HepG2 (cell line): ENCODE results near the gene CD300LG.

Experiments used
- HIVEP1 ChIP-seq: sonication (generic); formaldehyde crosslinking; IDR thresholded peaks from 2 replicates; pipeline ENCODE4 v1.4.0; 2020; ENCODE audit warnings: mild to moderate bottlenecking, missing genetic modification reagents
- IRF2 ChIP-seq: IDR thresholded peaks from 2 replicates; pipeline ENCODE4 v1.6.1; 2018; ENCODE audit warnings: missing genetic modification reagents, missing compliant biosample characterization
- NFYB ChIP-seq: sonication (generic); formaldehyde crosslinking; IDR thresholded peaks from 2 replicates; pipeline ENCODE4 v1.4.0; 2020; ENCODE audit warnings: missing genetic modification reagents
- POLR2A ChIP-seq, 2 experiments: IDR thresholded peaks; 2 replicates each; pipeline ENCODE4 v1.6.1; 2011; ENCODE audit warnings: low read depth in 2 of 2, low read length in 2 of 2, mild to moderate bottlenecking in 1 of 2, moderate library complexity in 1 of 2; ENCODE audit not compliant: insufficient read depth in 1 of 2
- RAD21 ChIP-seq: fragments of 450-650 bp; formaldehyde crosslinking; IDR thresholded peaks from 2 replicates; pipeline ENCODE4 v1.5.0; 2020; ENCODE audit warnings: mild to moderate bottlenecking
- ZFX ChIP-seq: sonication (generic); formaldehyde crosslinking; IDR thresholded peaks from 2 replicates; pipeline ENCODE4 v1.4.0; 2020; ENCODE audit warnings: mild to moderate bottlenecking, low read depth, missing genetic modification reagents, moderate library complexity
- ZNF24 ChIP-seq: fragments of 450-650 bp; IDR thresholded peaks from 2 replicates; pipeline ENCODE4 v1.6.1; 2017; ENCODE audit warnings: antibody characterized with exemption, mild to moderate bottlenecking
- TF ChIP-seq, protein P1 (sequence below): fragments of 450-650 bp; IDR thresholded peaks from 2 replicates; pipeline ENCODE4 v1.6.1; 2016
- TF ChIP-seq, protein P2 (sequence below): IDR thresholded peaks from 2 replicates; pipeline ENCODE4 v1.6.1; 2016
- TF ChIP-seq, protein P3 (sequence below): IDR thresholded peaks from 2 replicates; pipeline ENCODE4 v1.6.1; 2016; ENCODE audit warnings: control low read depth

DNA sequence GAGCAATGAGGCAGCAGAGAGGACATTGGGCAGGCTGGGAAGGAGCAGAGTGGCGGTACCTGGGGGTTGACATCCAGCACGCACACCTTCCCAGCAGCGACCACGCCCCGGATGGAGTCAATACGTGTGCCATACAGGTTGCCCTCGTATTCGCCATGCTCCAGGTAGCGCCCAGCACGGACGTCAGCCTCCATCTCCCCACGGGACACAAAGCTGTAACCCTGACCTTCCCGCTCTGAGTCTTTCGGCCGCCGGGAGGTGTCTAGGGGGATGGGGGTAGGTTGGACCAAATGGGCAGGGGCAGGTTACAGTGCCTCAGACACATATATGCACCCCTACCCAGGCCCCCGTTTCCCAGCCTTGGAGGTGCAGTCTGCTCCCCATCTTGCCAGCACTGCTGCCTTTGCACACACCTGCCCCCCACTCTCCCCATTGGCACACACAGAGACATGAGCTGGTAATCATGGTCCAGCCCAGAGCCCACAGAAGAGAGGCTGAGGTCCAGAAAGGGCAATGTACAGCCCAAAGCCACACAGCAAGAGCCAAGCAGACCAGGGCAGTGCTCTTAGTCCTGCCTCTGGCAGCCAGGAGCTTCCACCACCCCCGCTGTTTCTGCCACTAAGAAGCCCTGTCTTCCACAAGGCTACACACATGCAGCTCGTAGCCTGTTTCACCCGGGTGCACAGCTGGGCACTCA is 32.9 kb downstream of the CD300LG start:
- TF ChIP-seq, protein P1, sequence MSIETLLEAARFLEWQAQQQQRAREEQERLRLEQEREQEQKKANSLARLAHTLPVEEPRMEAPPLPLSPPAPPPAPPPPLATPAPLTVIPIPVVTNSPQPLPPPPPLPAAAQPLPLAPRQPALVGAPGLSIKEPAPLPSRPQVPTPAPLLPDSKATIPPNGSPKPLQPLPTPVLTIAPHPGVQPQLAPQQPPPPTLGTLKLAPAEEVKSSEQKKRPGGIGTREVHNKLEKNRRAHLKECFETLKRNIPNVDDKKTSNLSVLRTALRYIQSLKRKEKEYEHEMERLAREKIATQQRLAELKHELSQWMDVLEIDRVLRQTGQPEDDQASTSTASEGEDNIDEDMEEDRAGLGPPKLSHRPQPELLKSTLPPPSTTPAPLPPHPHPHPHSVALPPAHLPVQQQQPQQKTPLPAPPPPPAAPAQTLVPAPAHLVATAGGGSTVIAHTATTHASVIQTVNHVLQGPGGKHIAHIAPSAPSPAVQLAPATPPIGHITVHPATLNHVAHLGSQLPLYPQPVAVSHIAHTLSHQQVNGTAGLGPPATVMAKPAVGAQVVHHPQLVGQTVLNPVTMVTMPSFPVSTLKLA = no peak
- no peak for TF ChIP-seq RAD21 (CRISPR knock-in tag)
- TF ChIP-seq NFYB (CRISPR knock-in tag) = no peak
- TF ChIP-seq, protein P2, sequence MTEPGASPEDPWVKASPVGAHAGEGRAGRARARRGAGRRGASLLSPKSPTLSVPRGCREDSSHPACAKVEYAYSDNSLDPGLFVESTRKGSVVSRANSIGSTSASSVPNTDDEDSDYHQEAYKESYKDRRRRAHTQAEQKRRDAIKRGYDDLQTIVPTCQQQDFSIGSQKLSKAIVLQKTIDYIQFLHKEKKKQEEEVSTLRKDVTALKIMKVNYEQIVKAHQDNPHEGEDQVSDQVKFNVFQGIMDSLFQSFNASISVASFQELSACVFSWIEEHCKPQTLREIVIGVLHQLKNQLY (CRISPR knock-in tag) = no peak
- TF ChIP-seq POLR2A (IDR thresholded peaks at IDR 0.05; ENCODE audit: insufficient read depth in 1 of 2, low read depth in 2 of 2, low read length in 2 of 2) = no peak
- TF ChIP-seq IRF2 = no peak
- TF ChIP-seq, protein P3, sequence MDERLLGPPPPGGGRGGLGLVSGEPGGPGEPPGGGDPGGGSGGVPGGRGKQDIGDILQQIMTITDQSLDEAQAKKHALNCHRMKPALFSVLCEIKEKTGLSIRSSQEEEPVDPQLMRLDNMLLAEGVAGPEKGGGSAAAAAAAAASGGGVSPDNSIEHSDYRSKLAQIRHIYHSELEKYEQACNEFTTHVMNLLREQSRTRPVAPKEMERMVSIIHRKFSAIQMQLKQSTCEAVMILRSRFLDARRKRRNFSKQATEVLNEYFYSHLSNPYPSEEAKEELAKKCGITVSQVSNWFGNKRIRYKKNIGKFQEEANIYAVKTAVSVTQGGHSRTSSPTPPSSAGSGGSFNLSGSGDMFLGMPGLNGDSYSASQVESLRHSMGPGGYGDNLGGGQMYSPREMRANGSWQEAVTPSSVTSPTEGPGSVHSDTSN (CRISPR knock-in tag) = no peak
- no peak for TF ChIP-seq HIVEP1 (CRISPR knock-in tag)
- TF ChIP-seq ZNF24 = no peak
- TF ChIP-seq ZFX (CRISPR knock-in tag) = no peak
